Ammon's horn (tissue), 1 donor: ENCODE results near the gene ABR.
"Not testable (repeated sequence)": the region's sequence is repeated elsewhere in the genome, so short reads cannot be mapped to it uniquely, and the experiment has no call there.

Experiments
- DNase-seq: peaks from one replicate; pipeline ENCODE4 v3.0.0-alpha.2; 2016; ENCODE audit warnings: low spot score

The ABR gene

DNA sequence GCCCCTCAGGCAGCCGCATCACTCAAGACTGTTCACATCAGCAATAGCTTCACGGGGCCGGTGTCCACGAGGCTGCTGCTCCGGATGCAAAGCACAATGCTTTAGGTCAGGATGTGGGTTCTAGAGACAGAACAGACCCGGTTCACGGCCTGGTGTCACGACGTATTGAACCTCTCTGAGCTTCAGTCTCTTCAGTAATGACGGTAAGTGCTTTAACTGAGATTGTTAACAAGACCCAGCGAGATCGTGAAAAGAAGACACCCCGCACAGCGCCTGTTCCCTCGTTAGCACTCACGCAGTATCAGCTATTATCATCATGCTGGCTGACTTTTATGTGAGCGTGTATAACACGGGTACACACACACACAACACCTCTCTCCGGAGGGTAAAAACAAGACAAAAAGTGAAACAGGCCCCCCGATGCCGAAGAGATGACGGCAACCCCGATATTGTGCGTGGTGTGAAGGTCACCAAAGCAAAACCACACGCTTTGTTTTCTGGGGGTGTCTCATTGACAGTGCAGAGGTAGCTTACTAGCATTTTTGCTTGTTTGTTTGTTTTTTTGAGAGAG is 21.4 kb upstream of the ABR start:
- no peak for DNase-seq

- not testable (repeated sequence) for DNase-seq
These were observed 19.5 kb upstream of the ABR start for GRCh38 chr17:1199271-1199743.

- DNase-seq: peak; percentile 87
These were observed 18.2 kb upstream of the ABR start for GRCh38 chr17:1197781-1198490.

DNA sequence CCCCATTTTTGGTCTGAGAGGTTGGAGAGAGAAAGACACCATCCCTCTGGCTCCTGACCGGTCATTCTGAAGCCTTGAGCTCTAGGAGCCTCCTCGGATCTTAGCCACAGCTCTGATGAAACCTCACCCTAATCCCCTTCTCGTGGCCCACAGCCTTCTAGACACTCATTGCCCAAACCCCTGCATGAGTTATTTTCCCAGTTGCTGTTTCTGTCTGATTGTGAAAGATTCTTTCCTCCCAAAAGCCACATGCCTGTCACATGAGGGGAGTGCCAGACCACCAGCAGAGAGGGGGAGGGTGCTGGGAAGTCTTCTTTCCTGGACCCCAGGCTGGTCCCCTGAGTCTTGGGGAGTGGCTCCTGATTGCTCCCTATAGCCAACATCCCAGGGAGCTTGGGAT is 17.6 kb upstream of the ABR start:
- peak; percentile 69 for DNase-seq

DNA sequence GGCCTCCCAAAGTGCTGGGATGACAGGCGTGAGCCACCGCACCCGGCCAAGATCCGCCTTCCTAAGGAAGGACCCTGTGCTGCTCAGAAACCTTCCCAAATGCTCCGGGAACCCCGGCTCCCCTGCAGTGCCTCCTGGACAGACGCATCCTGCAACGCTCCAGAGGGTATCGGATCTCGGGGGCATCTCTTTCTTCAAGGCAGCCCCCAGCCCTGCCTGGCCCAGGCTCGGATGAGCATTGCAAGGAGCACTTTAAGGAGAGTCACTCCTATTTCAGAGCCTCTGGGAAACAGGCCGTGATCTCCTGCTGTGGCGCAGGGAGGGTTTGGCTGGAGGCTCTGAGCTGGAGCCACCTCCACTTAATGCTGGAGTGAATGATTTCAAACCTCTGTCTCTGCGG is 17.2 kb upstream of the ABR start:
- DNase-seq: no peak

- DNase-seq: no peak
These were observed 13.3 kb upstream of the ABR start for GRCh38 chr17:1192911-1193699.

GRCh38 chr17:1190751-1191331 is 11.1 kb upstream of the ABR start:
- DNase-seq: no peak

- peak; percentile 62 for DNase-seq
These were observed 9.2 kb upstream of the ABR start for GRCh38 chr17:1188812-1189504.

DNA sequence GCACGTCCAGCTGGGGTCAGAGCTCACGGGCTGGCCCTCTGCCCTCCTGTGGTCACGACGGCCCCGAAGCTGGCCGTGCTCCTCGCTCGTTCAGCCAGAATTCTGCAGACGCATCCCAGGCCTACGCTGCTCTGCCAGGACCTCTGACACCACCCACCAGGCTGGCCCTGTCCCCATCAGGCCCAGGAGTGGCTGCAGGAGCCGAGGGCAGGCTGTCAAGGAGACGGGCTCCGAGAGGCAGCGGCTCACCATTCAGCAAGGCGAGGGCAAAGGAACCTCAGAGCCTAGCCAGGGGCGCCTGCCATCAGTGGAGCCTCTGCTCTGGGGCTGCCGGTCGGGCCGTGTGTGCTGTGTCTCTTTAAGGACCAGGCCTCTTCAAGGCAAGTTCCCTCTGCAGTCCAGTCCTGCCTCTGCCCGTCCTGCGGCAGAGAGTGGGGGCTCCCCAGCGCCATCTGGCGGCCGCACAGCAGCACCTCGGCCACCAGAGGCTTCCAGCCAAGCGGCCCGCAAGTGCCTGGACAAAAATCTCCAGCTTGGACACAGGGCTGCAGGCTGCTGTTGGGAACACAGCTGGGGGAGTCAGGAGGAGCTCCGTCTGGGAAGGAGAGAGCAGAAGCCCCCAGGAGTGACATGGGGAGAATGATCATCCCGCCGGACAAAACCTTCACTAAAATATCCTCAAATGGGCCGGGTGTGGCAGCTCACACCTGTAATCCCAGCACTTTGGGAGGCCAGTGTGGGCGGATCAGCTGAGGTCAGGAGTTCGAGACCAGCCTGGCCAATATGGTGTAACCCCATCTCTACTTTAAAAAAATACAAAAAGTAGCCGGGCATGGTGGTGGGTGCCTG is 7.4 kb upstream of the ABR start:
- DNase-seq: peak; percentile 88

- no peak for DNase-seq
These were observed 6.5 kb upstream of the ABR start for GRCh38 chr17:1186214-1186820.

DNA sequence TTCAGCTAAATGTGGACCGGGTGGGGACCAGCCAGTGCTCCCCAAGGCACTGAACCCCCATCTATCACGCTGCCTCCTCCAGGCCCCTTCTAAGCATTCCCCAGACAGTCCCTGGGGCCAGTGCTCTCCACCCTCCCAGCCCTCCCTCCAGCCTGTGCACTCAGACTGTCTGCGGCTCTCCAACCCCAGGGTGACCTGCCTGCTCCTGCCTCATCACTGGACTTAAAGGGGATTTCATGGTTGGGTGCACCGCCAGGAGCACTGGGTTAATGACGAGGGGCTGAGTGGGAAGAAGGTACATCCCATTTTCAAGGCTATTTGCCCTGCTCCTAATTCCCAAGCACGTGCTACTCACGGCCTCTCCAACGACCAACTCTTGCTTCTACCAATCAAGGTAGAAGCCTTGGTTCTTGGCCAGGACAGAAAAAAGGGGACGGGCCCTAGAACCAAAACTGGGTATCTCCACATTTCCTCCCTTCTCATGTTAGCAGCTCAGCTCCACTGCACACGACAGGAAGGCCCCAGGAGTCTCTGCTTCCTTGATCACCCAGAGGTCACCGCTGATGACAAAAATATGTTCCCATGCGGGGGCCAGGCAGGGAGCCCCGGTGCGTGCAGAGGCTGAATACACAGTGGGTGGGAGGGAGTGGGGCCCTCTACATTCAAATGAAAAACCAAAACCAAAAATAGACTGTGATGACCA is 3.5 kb upstream of the ABR start:
- no peak for DNase-seq

- DNase-seq: no peak
These were observed 3.0 kb upstream of the ABR start for GRCh38 chr17:1182811-1183170.

DNA sequence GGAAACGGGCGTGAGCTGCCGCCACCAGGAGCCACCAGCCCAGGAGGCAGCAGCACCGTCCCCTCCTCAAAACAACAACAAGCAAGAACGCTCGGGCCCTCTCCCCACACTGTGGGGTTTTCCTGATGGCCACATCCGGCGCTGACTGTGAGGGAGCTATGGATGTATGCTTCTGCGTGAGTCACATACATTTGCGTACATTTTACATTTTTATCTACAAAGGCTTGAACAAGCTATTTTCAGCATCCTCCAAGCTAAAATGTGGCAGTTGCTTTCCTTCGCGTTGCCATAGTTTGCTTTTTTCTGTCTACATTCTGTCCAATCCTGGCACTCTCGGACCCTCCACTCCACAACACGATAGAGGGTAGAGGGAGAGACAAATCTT is 2.0 kb upstream of the ABR start:
- no peak for DNase-seq

- no peak for DNase-seq
These were observed 1.4 kb upstream of the ABR start for GRCh38 chr17:1180958-1181752.

DNA sequence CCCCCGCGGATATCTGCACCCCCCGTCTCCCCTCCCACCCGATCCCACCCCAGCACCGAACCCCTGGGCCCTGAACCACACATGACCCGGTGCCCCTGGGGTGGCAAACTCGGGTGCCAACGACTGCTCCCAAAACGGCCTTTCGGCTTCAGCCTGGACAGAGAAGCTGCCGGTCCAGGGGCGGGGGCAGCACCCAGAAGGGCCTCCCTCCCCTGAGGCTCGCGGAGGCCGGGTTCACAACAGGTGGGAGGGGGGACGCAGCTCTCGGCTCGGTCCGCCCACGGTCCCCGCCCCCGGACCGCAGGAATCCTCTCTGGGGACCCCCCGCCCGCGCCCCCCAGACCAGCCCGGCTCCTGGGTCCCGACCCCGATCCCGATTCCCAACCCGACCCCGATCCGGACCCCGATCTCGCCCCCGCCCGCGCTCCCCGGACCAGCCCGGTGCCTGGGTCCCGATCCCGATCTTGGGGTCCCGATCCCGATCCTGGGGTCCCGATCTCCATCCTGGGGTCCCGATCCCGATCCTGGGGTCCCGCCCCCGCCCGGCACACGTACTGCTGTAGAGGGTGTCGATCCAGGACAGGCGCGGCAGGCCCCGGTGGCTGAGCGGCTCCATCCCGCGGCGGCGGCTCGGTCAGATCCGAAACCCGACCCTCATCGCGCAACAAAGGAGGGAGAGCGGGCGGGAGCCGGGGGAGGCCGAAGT is 516 bp downstream of the ABR start:
- no peak for DNase-seq

- peak; percentile 63 for DNase-seq
These were observed 2.6 kb downstream of the ABR start for GRCh38 chr17:1177016-1177700.

- DNase-seq: no peak
These were observed 5.4 kb downstream of the ABR start for GRCh38 chr17:1174263-1174880.
